Measurements from ENCODE around the gene HMGCLL1.

DNA sequence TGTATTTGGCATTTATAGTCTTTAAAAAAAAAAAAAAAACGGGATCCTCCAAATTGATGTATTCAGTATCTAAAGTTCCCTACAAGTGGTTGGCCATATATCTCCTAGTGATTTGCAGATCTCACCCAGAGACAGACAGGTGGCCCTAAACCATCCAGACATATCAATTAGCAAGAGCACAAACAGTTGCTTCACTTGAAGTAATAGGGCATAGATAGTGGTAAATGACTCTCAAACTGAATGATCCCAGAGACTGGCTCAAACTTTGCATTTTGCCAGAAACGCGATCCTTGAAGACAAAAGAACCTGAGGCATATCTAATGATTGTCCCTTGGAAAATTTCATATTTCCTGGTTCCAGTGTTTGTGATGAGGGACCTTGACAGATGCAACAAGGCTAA lies 54.6 kb downstream of the HMGCLL1 start:
- no peak for TF ChIP-seq EZH2 (IDR thresholded peaks at IDR 0.05)
- no peak for TF ChIP-seq POLR2AphosphoS5 (IDR thresholded peaks at IDR 0.05; ENCODE audit: borderline replicate concordance, low read depth, low read length)

Measured in SK-N-MC (cell line).